ENCODE results near the gene POLE4.

The POLE4 gene

GRCh38 chr2:74959106-74959751 is 786 bp downstream of the POLE4 start:
- 91 to 100% methylated on average over 5 to 9 of the region's 10 CpGs for WGBS, 2 experiments (ENCODE audit: insufficient coverage in 2 of 2)
- Histone ChIP-seq H3K4me1 (ENCODE audit: control insufficient read depth, insufficient read depth, low read length, poor library complexity, severe bottlenecking) (no peaks in the 10 kb centered on the region), H3K36me3 (ENCODE audit: control insufficient read depth, insufficient read depth, low read length) (no peaks in the 10 kb centered on the region), H3K27ac (ENCODE audit: low read depth, low read length, severe bottlenecking) (no peak overlapping the region), H3K9me3 (ENCODE audit: control insufficient read depth, low read length) (peaks cover 12% of the 10 kb centered on the region), H3K4me3 (ENCODE audit: extremely low read depth, insufficient read depth, low read length, poor library complexity, severe bottlenecking) (peak overlapping the region; percentile 47)

GRCh38 chr2:74966887-74967286 is 8.4 kb downstream of the POLE4 start:
- WGBS, 2 experiments (ENCODE audit: insufficient coverage in 2 of 2), result 100% methylated on average over 1 of the region's 1 CpG; no CpG with 5 or more reads in 1 of the 2 experiments
- no peak overlapping the region for H3K27ac ChIP-seq (ENCODE audit: low read depth, low read length, severe bottlenecking)
- no peaks in the 10 kb centered on the region for H3K4me1 ChIP-seq (ENCODE audit: control insufficient read depth, insufficient read depth, low read length, poor library complexity, severe bottlenecking)
- H3K9me3 ChIP-seq (ENCODE audit: control insufficient read depth, low read length), result no peaks in the 10 kb centered on the region
- no peak overlapping the region for H3K4me3 ChIP-seq (ENCODE audit: extremely low read depth, insufficient read depth, low read length, poor library complexity, severe bottlenecking)
- H3K36me3 ChIP-seq (ENCODE audit: control insufficient read depth, insufficient read depth, low read length), result peaks cover 5% of the 10 kb centered on the region

- no peaks in the 10 kb centered on the region for H3K9me3 ChIP-seq (ENCODE audit: control insufficient read depth, low read length)
- no peaks in the 10 kb centered on the region for H3K36me3 ChIP-seq (ENCODE audit: control insufficient read depth, insufficient read depth, low read length)
- no peaks in the 10 kb centered on the region for H3K4me1 ChIP-seq (ENCODE audit: control insufficient read depth, insufficient read depth, low read length, poor library complexity, severe bottlenecking)
- no peak overlapping the region for H3K4me3 ChIP-seq (ENCODE audit: extremely low read depth, insufficient read depth, low read length, poor library complexity, severe bottlenecking)
- no peak overlapping the region for H3K27ac ChIP-seq (ENCODE audit: low read depth, low read length, severe bottlenecking)
- 95% methylated on average over 6 to 7 of the region's 7 CpGs for WGBS, 2 experiments (ENCODE audit: insufficient coverage in 2 of 2)
Measured at GRCh38 chr2:74975016-74975415, 16.6 kb downstream of the POLE4 start.

GRCh38 chr2:74979844-74980243 is 21.4 kb downstream of the POLE4 start:
- H3K27ac ChIP-seq (ENCODE audit: low read depth, low read length, severe bottlenecking), result no peak overlapping the region
- H3K4me1 ChIP-seq (ENCODE audit: control insufficient read depth, insufficient read depth, low read length, poor library complexity, severe bottlenecking), result no peaks in the 10 kb centered on the region
- no peaks in the 10 kb centered on the region for H3K36me3 ChIP-seq (ENCODE audit: control insufficient read depth, insufficient read depth, low read length)
- no peaks in the 10 kb centered on the region for H3K9me3 ChIP-seq (ENCODE audit: control insufficient read depth, low read length)
- no peak overlapping the region for H3K4me3 ChIP-seq (ENCODE audit: extremely low read depth, insufficient read depth, low read length, poor library complexity, severe bottlenecking)

GRCh38 chr2:74982577-74982976 is 24.1 kb downstream of the POLE4 start:
- Histone ChIP-seq H3K4me1 (ENCODE audit: control insufficient read depth, insufficient read depth, low read length, poor library complexity, severe bottlenecking) (no peaks in the 10 kb centered on the region), H3K27ac (ENCODE audit: low read depth, low read length, severe bottlenecking) (no peak overlapping the region), H3K4me3 (ENCODE audit: extremely low read depth, insufficient read depth, low read length, poor library complexity, severe bottlenecking) (no peak overlapping the region), H3K36me3 (ENCODE audit: control insufficient read depth, insufficient read depth, low read length) (no peaks in the 10 kb centered on the region), H3K9me3 (ENCODE audit: control insufficient read depth, low read length) (no peaks in the 10 kb centered on the region)
- 100% methylated on average over 1 of the region's 3 CpGs; no CpG with 5 or more reads in 1 of the 2 experiments for WGBS, 2 experiments (ENCODE audit: insufficient coverage in 2 of 2)

GRCh38 chr2:74983631-74984392 is 25.4 kb downstream of the POLE4 start:
- Histone ChIP-seq H3K9me3 (ENCODE audit: control insufficient read depth, low read length) (no peaks in the 10 kb centered on the region), H3K4me3 (ENCODE audit: extremely low read depth, insufficient read depth, low read length, poor library complexity, severe bottlenecking) (no peak overlapping the region), H3K27ac (ENCODE audit: low read depth, low read length, severe bottlenecking) (no peak overlapping the region), H3K4me1 (ENCODE audit: control insufficient read depth, insufficient read depth, low read length, poor library complexity, severe bottlenecking) (no peaks in the 10 kb centered on the region), H3K36me3 (ENCODE audit: control insufficient read depth, insufficient read depth, low read length) (no peaks in the 10 kb centered on the region)
- 80 to 92% methylated on average over 2 to 3 of the region's 5 CpGs for WGBS, 2 experiments (ENCODE audit: insufficient coverage in 2 of 2)

GRCh38 chr2:74984947-74985637 is 26.6 kb downstream of the POLE4 start:
- no peak overlapping the region for H3K4me3 ChIP-seq (ENCODE audit: extremely low read depth, insufficient read depth, low read length, poor library complexity, severe bottlenecking)
- WGBS, 2 experiments (ENCODE audit: insufficient coverage in 2 of 2), result 51 to 69% methylated on average over 2 of the region's 3 CpGs
- H3K9me3 ChIP-seq (ENCODE audit: control insufficient read depth, low read length), result no peaks in the 10 kb centered on the region
- no peaks in the 10 kb centered on the region for H3K36me3 ChIP-seq (ENCODE audit: control insufficient read depth, insufficient read depth, low read length)
- no peaks in the 10 kb centered on the region for H3K4me1 ChIP-seq (ENCODE audit: control insufficient read depth, insufficient read depth, low read length, poor library complexity, severe bottlenecking)
- no peak overlapping the region for H3K27ac ChIP-seq (ENCODE audit: low read depth, low read length, severe bottlenecking)

- H3K4me1 ChIP-seq (ENCODE audit: control insufficient read depth, insufficient read depth, low read length, poor library complexity, severe bottlenecking), result no peaks in the 10 kb centered on the region
- H3K9me3 ChIP-seq (ENCODE audit: control insufficient read depth, low read length), result no peaks in the 10 kb centered on the region
- H3K36me3 ChIP-seq (ENCODE audit: control insufficient read depth, insufficient read depth, low read length), result no peaks in the 10 kb centered on the region
- 77 to 80% methylated on average over 2 to 4 of the region's 7 CpGs for WGBS, 2 experiments (ENCODE audit: insufficient coverage in 2 of 2)
- no peak overlapping the region for H3K27ac ChIP-seq (ENCODE audit: low read depth, low read length, severe bottlenecking)
- H3K4me3 ChIP-seq (ENCODE audit: extremely low read depth, insufficient read depth, low read length, poor library complexity, severe bottlenecking), result no peak overlapping the region
Measured at GRCh38 chr2:74985978-74986609, 27.7 kb downstream of the POLE4 start.

GRCh38 chr2:74991977-74992376 is 33.5 kb downstream of the POLE4 start:
- peaks cover 7% of the 10 kb centered on the region for H3K4me1 ChIP-seq (ENCODE audit: control insufficient read depth, insufficient read depth, low read length, poor library complexity, severe bottlenecking)
- no peak overlapping the region for H3K4me3 ChIP-seq (ENCODE audit: extremely low read depth, insufficient read depth, low read length, poor library complexity, severe bottlenecking)
- peak overlapping the region; percentile 62 for H3K27ac ChIP-seq (ENCODE audit: low read depth, low read length, severe bottlenecking)
- WGBS, 2 experiments (ENCODE audit: insufficient coverage in 2 of 2), result 85 to 90% methylated on average over 2 of the region's 4 CpGs
- no peaks in the 10 kb centered on the region for H3K9me3 ChIP-seq (ENCODE audit: control insufficient read depth, low read length)
- no peaks in the 10 kb centered on the region for H3K36me3 ChIP-seq (ENCODE audit: control insufficient read depth, insufficient read depth, low read length)

- Histone ChIP-seq H3K4me3 (ENCODE audit: extremely low read depth, insufficient read depth, low read length, poor library complexity, severe bottlenecking) (no peak overlapping the region), H3K9me3 (ENCODE audit: control insufficient read depth, low read length) (no peaks in the 10 kb centered on the region), H3K27ac (ENCODE audit: low read depth, low read length, severe bottlenecking) (no peak overlapping the region), H3K4me1 (ENCODE audit: control insufficient read depth, insufficient read depth, low read length, poor library complexity, severe bottlenecking) (no peaks in the 10 kb centered on the region), H3K36me3 (ENCODE audit: control insufficient read depth, insufficient read depth, low read length) (no peaks in the 10 kb centered on the region)
- 86 to 100% methylated on average over 2 to 3 of the region's 5 CpGs for WGBS, 2 experiments (ENCODE audit: insufficient coverage in 2 of 2)
Measured at GRCh38 chr2:74999468-74999867, 41.0 kb downstream of the POLE4 start.

Data from mesodermal cell (in vitro differentiated cells).